GM18867 (cell line): Measurements from ENCODE around the gene IZUMO4.
A peak's percentile ranks its signal among the peaks of the same experiment; 100 is the strongest.

ENCODE experiments used
- ATAC-seq: cut with Tn5 transposase; IDR thresholded peaks from one replicate; pipeline ENCODE4 v1.9.1; 2021; ENCODE audit warnings: mild to moderate bottlenecking, moderate library complexity; ENCODE audit not compliant: unreplicated experiment

Gene IZUMO4

DNA sequence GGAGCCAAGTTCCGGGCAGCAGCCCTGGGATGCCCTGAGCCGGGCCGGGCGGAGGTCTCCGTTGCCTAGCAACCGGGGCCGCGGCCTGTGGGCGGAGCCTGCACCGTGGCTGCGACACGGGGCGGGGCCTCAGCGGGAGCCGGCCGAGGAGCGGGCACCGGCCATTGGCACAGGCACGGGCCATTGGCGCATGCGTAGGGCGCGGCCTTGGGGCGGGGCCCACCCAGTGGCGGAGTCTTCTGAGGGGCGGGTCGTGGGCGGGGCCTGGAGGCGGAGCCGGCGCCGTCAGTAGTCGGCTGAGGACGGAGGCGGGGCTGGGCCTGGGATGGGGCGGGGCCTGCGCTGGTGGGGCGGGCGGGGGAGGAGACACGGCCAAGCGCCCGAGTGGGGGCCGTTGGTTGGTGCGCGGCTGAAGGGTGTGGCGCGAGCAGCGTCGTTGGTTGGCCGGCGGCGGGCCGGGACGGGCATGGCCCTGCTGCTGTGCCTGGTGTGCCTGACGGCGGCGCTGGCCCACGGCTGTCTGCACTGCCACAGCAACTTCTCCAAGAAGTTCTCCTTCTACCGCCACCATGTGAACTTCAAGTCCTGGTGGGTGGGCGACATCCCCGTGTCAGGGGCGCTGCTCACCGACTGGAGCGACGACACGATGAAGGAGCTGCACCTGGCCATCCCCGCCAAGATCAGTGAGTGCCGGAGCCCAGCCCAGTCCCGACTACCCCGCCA, at the start of gene IZUMO4:
Gene IZUMO4, plus strand, starts transcription at position 436 of the 723 bp plus-strand sequence. Its CDS starts 31 bp downstream, at position 467.
- peak; percentile 65 for ATAC-seq

DNA sequence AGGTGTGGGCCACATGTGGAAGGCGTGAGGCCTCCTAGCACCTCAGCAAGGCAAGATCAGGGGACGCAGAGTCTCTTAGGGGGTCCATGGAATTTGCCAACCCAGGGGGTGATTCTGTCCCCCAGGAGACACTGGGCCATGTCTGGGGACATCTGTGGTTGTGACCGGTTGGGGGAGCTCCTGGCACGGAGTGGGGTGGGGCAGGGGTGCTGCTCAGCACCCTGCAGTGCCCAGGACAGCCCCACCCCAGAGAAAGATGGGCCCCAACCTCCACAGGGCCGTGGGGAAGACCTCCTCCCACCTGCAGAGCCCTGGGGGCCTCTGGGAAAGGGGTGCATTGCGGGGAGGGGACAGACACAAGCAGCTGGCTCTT, 49.7 kb upstream of the IZUMO4 start:
- no peak for ATAC-seq

DNA sequence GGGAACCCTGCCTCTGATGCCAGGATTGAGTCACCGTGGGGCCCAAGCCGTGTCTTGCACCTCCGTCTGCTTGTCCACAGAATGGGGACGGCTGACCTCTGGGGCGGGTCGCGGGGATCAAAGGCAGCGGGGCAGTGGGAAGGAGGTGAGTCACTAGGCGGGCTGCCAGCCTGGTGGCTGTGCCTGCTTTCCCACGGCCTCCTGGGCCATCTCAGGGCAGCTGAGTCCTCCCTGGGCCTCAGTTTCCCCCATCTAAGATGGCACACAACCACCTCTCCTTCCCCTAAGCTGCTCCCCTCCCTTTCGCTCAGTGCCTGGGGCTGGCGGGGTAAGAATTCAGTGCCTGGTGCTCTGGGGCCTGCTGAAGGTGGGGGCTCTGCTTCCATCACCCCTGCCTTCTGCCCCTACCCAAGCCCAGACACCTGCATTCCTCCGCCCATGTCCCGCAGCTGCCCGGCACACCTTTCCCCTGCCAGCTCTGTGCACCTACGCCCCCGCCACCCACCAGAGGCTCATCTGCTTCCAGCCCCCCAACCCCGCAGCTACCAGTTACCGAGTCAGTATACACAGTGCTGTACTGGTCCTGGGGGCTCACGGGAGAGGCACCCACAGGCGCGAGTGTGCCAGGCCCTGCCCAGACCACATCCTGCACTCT, 49.1 kb upstream of the IZUMO4 start:
- no peak for ATAC-seq

- ATAC-seq: no peak
Measured at GRCh38 chr19:2048104-2048958, 48.4 kb upstream of the IZUMO4 start.

DNA sequence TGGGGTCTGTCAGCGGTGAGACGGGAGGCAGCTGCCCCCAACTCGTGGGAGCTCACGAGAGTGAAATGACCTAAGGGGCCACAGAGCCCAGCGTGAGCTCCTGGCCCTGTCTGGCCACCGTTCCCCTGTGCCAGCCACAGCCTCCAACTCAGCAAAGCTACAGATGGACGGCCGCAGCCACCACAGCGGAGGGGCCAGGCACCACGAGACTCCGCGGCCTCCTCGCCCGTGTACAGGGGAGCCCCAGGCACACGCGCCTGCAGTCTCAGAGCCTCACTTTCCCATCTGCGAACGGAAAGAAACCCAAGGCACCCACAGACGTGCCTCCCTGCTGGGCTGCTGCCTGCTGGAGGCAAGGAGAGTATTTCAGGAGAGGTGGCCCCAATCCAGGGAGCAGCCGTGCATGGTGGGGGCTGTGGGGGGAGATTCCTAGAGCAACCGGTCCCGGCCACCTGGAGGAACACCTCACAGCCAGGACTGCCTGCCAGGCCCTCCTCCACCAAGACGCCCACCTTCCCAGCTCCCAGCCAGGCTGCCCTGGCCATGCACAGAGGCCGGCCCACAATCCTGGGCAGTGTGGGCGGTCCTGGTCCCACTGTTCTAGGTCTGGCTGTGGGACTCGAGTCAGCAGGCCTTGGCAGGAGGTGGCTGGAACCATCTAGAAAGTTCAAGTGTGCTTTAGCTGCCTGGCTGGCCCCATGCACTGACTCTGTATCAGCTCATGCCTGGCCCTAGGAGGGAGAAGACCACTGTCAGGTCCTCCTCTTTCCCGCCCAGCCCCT, 47.6 kb upstream of the IZUMO4 start:
- ATAC-seq: no peak

DNA sequence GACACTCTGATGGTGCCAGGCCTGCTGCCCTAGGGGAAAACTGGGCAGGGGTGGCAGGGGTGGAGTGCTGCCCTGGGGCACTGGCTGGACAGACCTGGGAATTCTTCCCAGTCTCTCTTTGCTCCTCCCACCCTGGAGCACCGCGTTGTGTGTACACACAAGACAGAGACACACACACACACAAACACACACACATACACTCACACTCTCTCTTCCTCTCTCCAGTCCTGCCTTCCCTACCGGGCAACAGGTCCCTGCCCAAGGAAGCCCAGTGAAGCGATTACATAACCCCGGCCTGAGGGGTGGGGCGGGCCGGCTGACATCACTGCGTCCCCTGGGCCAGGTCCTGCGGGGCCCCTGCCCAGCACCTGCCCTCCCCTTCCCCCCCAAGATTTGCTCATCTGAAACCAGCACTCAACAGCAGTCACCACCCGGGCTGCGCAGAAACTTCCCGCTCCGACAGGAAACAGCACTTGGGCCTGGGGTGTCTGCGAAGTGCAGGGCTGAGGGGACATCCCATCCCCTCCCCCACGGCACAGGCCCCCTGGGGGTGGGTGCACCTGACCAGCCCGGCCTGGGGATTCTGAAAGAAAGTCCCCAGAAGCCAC, 46.9 kb upstream of the IZUMO4 start:
- no peak for ATAC-seq

DNA sequence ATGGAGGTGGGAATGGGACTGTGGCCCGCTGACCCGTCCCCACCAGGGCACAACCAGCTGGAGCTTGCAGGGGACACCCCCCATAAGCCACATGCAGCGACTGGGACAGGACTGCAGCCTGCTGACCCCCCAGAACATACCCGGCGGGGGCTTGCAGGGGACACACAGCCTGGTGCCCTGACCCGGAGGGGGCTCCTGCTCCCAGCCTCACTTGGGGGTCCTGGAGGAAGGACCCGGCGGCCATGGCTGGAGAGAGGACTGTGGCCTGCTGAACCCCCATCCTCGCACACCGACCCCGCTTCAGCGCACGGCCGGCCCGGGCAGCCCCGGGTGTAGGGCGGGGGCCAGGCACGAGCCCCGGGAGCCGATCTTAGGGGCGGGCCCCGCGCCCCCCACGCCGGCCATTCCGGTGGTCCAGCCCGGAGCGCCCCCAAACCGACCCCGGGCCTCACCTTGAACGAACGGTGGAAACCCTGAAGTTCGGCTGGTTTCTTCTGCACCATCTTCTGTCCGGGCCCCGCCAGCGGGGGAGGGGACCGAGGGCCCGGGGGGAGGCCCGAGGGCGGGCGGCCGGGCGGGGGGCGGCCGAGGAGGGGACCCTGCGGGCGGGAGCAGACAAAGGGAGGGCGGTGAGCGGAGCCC, 46.2 kb upstream of the IZUMO4 start:
- ATAC-seq: peak; percentile 4

DNA sequence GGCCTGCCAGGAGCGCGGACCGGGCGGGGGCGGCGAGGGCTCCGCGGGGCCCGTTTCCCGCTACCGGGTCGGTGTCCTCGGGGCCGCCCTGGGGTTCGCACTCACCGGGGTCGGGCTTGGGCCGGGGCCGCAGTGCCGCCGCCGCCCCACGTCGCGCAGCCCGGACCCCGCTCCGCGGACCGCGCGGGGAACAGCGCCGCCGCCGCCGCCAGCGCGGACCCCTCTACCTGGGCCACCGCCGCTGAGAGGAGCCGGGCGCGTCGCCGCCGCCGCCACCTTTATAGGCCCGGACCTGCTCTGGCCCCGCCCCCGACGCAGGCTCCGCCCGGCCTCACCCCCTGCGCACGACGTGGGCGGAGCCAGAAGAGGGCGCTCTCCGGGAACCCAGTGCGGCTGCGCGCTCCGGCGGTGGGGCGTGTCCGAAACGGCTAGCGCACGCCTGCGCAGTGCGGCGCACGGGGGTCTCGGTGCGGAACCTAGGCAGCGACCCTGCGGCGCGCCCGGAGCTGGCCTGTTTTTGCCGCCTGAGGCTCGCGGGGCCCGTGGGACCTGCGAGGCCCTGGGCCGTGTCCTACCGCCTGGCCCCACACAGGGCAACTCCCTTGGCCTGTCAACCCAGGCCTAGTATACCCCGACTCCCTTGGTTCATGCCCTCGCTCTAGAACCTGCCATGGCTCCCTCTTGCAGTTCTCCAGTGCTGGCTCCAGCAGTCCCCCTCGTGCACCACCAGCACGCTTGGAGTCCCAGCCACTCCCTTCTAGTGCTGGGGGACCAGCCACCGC, 45.5 kb upstream of the IZUMO4 start, which contains the start of gene MKNK2:
Gene MKNK2, minus strand, starts transcription at position 254 of the 782 bp plus-strand sequence. CDS start 393 bp downstream, outside the sequence.
- peak; percentile 46 for ATAC-seq

GRCh38 chr19:2051773-2052704, 44.7 kb upstream of the IZUMO4 start:
- ATAC-seq: no peak

GRCh38 chr19:2053601-2054389, 42.9 kb upstream of the IZUMO4 start:
- ATAC-seq: no peak

GRCh38 chr19:2054763-2055162, 42.0 kb upstream of the IZUMO4 start:
- ATAC-seq: no peak

- ATAC-seq: no peak
Measured at GRCh38 chr19:2055931-2056836, 40.5 kb upstream of the IZUMO4 start.

DNA sequence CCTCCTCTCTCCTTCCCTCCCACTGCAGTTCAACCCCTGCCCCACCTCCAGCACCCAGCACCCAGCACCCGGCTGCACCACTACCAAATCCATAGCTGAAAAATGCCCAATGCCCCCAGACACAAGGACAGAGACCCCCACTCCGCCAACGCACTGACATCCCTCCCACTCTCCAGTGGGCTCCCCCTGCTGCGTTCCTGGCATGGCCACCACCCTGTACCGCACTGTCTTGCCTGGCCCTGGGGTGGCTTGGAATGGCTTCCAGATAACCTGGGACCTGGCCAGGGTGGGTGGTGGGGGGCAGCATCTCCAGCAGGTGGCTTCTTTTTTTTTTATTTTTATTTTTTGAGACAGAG, 39.9 kb upstream of the IZUMO4 start:
- no peak for ATAC-seq

DNA sequence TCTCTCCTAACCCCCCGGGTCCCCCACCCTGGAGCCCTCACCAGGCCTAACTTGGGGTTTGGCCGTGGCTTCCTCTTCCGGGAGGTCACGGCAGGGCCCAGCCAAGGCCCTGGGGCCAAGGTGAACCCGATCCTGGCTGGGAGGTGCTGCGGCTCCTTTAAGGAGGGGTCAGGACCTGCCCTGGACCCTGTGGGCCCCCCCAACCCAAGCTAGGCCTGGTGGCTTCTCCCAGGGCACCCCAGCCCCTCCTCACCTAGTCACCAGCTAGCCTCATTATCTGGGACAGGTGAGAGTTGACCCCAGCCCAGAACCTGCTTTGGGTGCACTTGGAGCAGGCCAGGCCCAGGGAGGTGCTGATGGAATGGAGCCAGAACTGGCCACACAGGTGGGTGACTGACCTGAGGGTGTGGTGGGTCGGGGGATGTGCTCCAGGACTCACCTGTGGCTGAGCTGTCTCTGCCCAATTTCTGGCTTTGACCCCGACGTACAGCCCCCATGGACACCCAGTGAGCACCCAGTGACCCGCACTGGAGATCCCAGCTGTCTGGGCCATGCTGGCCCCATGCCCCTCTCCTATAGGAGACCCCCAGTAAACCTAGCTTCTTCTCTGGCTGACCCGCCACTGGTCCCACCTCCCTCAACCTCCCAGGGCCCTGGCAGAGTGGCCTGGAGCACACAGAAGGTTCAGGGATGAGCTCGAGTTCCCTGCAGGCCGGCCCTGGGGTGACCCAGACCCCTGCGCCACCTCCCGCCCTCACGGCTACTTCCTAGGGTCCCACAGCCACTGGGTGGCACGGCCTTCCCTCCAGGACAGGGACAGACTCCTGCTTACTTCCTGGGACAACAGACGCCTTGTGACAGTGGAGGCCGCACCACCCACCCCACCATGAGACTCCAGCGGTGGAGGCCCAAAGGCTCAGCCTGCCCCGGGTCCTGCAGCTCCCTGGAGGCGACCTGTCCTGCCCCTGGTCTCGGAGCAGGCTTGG, 38.9 kb upstream of the IZUMO4 start:
- no peak for ATAC-seq
